RWPE2 (cell line): ENCODE measurements around the gene KRTAP10-9.
"Not testable (repeated sequence)": the region's sequence is repeated elsewhere in the genome, so short reads cannot be mapped to it uniquely, and the experiment has no call there.

Experiments used
- ATAC-seq: fragments of 200-7000 bp; cut with Tn5 transposase; 3 replicates; pipeline ENCODE4 v1.9.1; 2021; ENCODE audit warnings: low read depth
- DNase-seq: peaks from one replicate; pipeline ENCODE4 v3.0.0-alpha.2; 2020; ENCODE audit warnings: low spot score
- H3K27ac ChIP-seq: fragments of 450-650 bp; 2 replicates; pipeline ENCODE4 v1.5.1; 2017; ENCODE audit warnings: mild to moderate bottlenecking; ENCODE audit not compliant: poor library complexity, severe bottlenecking
- H3K27me3 ChIP-seq: fragments of 250-450 bp; sonication (Bioruptor Pico); 2 replicates; pipeline ENCODE4 v1.5.1; 2021; ENCODE audit warnings: mild to moderate bottlenecking, moderate library complexity; ENCODE audit not compliant: insufficient read depth, poor library complexity, severe bottlenecking
- H3K36me3 ChIP-seq: fragments of 250-450 bp; sonication (Bioruptor Pico); 2 replicates; pipeline ENCODE4 v1.5.1; 2020; ENCODE audit warnings: low read depth, mild to moderate bottlenecking, moderate library complexity
- H3K4me1 ChIP-seq: fragments of 250-450 bp; sonication (Bioruptor Pico); 2 replicates; pipeline ENCODE4 v1.5.1; 2021; ENCODE audit warnings: mild to moderate bottlenecking, moderate library complexity; ENCODE audit not compliant: insufficient read depth, poor library complexity, severe bottlenecking
- H3K4me3 ChIP-seq: fragments of 250-450 bp; sonication (Bioruptor Pico); 2 replicates; pipeline ENCODE4 v1.5.1; 2021; ENCODE audit warnings: mild to moderate bottlenecking, moderate library complexity; ENCODE audit not compliant: severe bottlenecking
- H3K9me3 ChIP-seq: fragments of 250-450 bp; sonication (Bioruptor Pico); 2 replicates; pipeline ENCODE4 v1.5.1; 2021; ENCODE audit warnings: mild to moderate bottlenecking, moderate library complexity; ENCODE audit not compliant: severe bottlenecking
- CTCF ChIP-seq: fragments of 450-650 bp; IDR thresholded peaks from one replicate; pipeline ENCODE4 v1.5.1; 2017; ENCODE audit warnings: mild to moderate bottlenecking, moderate library complexity; ENCODE audit not compliant: poor library complexity, severe bottlenecking

Gene KRTAP10-9

DNA sequence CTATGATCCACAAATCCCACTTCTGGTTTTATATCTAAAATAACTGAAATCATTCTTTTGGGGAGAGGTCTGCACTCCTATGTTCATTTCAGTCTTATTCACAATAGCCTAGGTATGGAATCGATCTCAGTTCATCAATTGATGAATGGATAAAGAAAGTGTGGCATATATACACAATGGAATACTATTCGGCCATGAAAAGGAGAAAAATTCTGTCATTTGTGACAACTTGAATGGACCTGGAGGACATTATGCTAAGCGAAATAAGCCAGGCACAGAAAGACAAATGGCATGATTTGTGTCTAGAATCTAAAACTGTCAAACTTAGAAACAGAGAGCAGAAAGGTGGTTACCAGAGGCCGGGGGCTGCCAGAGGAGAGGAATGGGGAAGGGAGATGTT, 20.4 kb upstream of the KRTAP10-9 start:
- peaks cover 15% of the 10 kb centered on the region for H3K27me3 ChIP-seq
- DNase-seq (no peak), ATAC-seq (no peak)
- H3K27ac ChIP-seq: no peak overlapping the region
- no peaks in the 10 kb centered on the region for H3K36me3 ChIP-seq
- no peak for TF ChIP-seq CTCF
- no peak overlapping the region for H3K4me3 ChIP-seq
- no peaks in the 10 kb centered on the region for H3K9me3 ChIP-seq
- H3K4me1 ChIP-seq: no peaks in the 10 kb centered on the region

DNA sequence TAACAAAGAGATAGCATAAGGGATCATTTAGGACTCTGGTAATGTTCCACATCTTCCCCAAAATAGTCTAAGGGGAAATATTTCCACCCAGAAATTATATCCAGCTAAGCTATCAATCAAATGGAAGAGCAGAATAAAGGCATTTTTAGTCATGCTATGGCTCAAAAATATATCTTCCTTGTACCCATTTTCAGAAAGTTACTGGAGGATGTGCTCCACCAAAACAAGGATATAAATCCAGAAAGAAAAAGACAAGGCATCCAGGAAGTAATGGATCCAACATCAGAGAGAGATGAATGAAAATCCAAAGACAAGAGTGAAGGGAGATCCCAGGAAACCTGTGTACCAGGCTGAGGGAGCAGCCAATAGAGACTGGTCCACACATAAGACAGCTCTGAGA, 17.7 kb upstream of the KRTAP10-9 start:
- no peak for ATAC-seq
- no peaks in the 10 kb centered on the region for H3K4me1 ChIP-seq
- DNase-seq: no peak
- no peaks in the 10 kb centered on the region for H3K9me3 ChIP-seq
- H3K27me3 ChIP-seq: peaks cover 11% of the 10 kb centered on the region
- no peak for TF ChIP-seq CTCF
- H3K27ac ChIP-seq: no peak overlapping the region
- H3K36me3 ChIP-seq: no peaks in the 10 kb centered on the region
- no peak overlapping the region for H3K4me3 ChIP-seq

DNA sequence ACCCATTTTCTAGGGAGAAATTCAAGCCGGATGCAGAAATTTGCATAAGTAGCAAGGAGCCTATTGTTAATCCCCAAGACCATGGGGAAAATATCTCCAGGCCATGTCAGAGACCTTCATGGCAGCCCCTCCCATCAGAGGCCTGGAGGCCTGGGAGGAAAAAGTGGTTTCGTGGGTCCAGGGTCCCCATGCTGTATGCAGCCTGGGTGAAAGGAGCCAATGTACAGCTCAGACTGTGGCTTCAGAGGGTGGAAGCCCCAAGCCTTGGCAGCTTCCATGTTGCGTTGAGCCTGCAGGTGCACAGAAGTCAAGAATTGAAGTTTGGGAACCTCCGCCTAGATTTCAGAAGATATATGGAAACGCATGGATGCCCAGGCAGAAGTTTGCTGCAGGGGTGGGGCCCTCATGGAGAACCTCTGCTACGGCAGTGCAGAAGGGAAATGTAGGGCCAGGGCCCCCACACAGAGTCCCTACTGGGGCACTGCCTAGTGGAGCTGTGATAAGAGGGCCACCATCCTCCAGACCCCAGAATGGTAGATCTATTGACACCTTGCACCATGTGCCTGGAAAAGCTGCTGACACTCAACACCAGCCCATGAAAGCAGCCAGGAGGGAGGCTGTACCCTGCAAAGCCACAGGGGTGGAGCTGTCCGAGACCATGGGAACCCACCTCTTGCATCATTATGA, 16.6 kb upstream of the KRTAP10-9 start:
- not testable (repeated sequence) for H3K27ac ChIP-seq, H3K4me1 ChIP-seq, DNase-seq, H3K4me3 ChIP-seq, H3K9me3 ChIP-seq, ATAC-seq, H3K36me3 ChIP-seq
- H3K27me3 ChIP-seq: peaks cover 11% of the 10 kb centered on the region

GRCh38 chr21:44611551-44611950, 15.3 kb upstream of the KRTAP10-9 start:
- Histone ChIP-seq H3K4me3 (no peak overlapping the region), H3K4me1 (no peaks in the 10 kb centered on the region), H3K9me3 (no peaks in the 10 kb centered on the region), H3K36me3 (no peaks in the 10 kb centered on the region), H3K27ac (no peak overlapping the region), H3K27me3 (peaks cover 17% of the 10 kb centered on the region)
- TF ChIP-seq CTCF: no peak
- no peak for DNase-seq
- no peak for ATAC-seq

DNA sequence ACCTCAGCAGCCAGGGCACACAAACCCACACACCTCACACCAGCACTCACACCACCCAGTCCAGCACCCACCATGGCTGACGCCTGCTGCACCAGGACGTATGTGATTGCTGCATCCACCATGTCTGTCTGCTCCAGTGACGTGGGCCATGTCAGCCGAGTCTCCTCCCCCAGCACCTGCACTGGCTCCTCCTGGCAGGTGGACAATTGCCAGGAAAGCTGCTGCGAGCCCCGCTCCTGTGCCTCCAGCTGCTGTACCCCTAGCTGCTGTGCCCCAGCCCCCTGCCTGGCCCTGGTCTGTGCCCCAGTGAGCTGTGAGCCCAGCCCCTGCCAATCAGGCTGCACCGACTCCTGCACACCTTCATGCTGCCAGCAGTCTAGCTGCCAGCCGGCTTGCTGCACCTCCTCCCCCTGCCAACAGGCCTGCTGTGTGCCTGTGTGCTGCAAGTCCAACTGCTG, 14.8 kb upstream of the KRTAP10-9 start, which contains the start of gene KRTAP10-8:
KRTAP10-8 (plus strand) TSS at position 51 of the 458 bp plus-strand sequence; CDS start at position 73, 22 bp downstream.
- Histone ChIP-seq H3K4me3 (no peak within 1 kb of the TSS), H3K36me3 (no peaks in the 10 kb centered on the region), H3K27me3 (peaks cover 21% of the 10 kb centered on the region), H3K4me1 (no peaks in the 10 kb centered on the region), H3K27ac (no peak within 1 kb of the TSS), H3K9me3 (no peaks in the 10 kb centered on the region)
- DNase-seq (peak; percentile 38), ATAC-seq (no peak)
- TF ChIP-seq CTCF: no peak
